GM23338 (cell line): ENCODE data around the gene FAM162A. TPM values are rescaled to one million over a fixed set of nuclear protein-coding genes. Genes with fewer than 3 reads are reported as not detected.

Source experiments
- ATAC-seq: fragments of 200-7000 bp; cut with Tn5 transposase; 3 replicates; pipeline ENCODE4 v1.9.1; 2020
- DNase-seq: peaks from one replicate; pipeline ENCODE4 v3.0.0-alpha.2; 2015; ENCODE audit warnings: low spot score
- H2AFZ ChIP-seq: fragments of 200-600 bp; sonication (generic); 2 replicates; pipeline ENCODE4 v1.8.0; 2016; ENCODE audit warnings: antibody characterized with exemption, mild to moderate bottlenecking, moderate library complexity
- H3F3A ChIP-seq: fragments of 200-600 bp; sonication (generic); replicated peaks from 2 replicates; pipeline ENCODE4 v1.8.0; 2017; ENCODE audit warnings: antibody characterized with exemption, mixed run types, low read depth
- H3K27ac ChIP-seq: fragments of 200-600 bp; sonication (generic); 2 replicates; pipeline ENCODE4 v1.6.1; 2016; ENCODE audit warnings: low read depth
- H3K27me3 ChIP-seq: fragments of 200-600 bp; sonication (generic); 2 replicates; pipeline ENCODE4 v1.8.0; 2016; ENCODE audit warnings: mild to moderate bottlenecking, mixed run types, moderate library complexity; ENCODE audit not compliant: insufficient read depth
- H3K36me3 ChIP-seq: fragments of 200-600 bp; sonication (generic); 2 replicates; pipeline ENCODE4 v1.8.0; 2016; ENCODE audit warnings: mild to moderate bottlenecking; ENCODE audit not compliant: insufficient read depth
- H3K4me1 ChIP-seq: fragments of 200-600 bp; sonication (generic); 2 replicates; pipeline ENCODE4 v1.8.0; 2016; ENCODE audit warnings: mild to moderate bottlenecking, moderate library complexity; ENCODE audit not compliant: insufficient read depth
- H3K4me2 ChIP-seq: fragments of 200-600 bp; sonication (generic); 2 replicates; pipeline ENCODE4 v1.7.1; 2017; ENCODE audit warnings: mixed run types
- H3K4me3 ChIP-seq: fragments of 200-600 bp; sonication (generic); 2 replicates; pipeline ENCODE4 v1.6.1; 2016; ENCODE audit warnings: mixed run types
- H3K79me2 ChIP-seq: fragments of 200-600 bp; sonication (generic); replicated peaks from 2 replicates; pipeline ENCODE4 v1.8.0; 2017; ENCODE audit warnings: mild to moderate bottlenecking; ENCODE audit not compliant: insufficient read depth
- H3K9me2 ChIP-seq: fragments of 200-600 bp; sonication (generic); 2 replicates; pipeline ENCODE4 v1.8.0; 2017; ENCODE audit not compliant: insufficient read depth
- H4K20me1 ChIP-seq: fragments of 200-600 bp; sonication (generic); replicated peaks from 2 replicates; pipeline ENCODE4 v1.8.0; 2017; ENCODE audit warnings: mild to moderate bottlenecking; ENCODE audit not compliant: insufficient read depth
- H3K27ac Mint-ChIP-seq: 2 replicates; pipeline ENCODE4 v1.8.0; 2020; ENCODE audit warnings: inconsistent platforms, mild to moderate bottlenecking, moderate library complexity, mixed read lengths
- H3K27me3 Mint-ChIP-seq: 3 replicates; pipeline ENCODE4 v1.8.0; 2022; ENCODE audit warnings: low read depth, mild to moderate bottlenecking, moderate library complexity, mixed read lengths, inconsistent platforms; ENCODE audit not compliant: insufficient read depth, poor library complexity
- H3K36me3 Mint-ChIP-seq: 3 replicates; pipeline ENCODE4 v1.8.0; 2021; ENCODE audit warnings: low read depth, mild to moderate bottlenecking, inconsistent platforms, moderate library complexity, mixed read lengths
- H3K4me1 Mint-ChIP-seq: 3 replicates; pipeline ENCODE4 v1.8.0; 2020; ENCODE audit warnings: mild to moderate bottlenecking, inconsistent platforms, mixed read lengths
- H3K4me3 Mint-ChIP-seq: 3 replicates; pipeline ENCODE4 v1.8.0; 2021; ENCODE audit warnings: moderate library complexity, mild to moderate bottlenecking, inconsistent platforms, mixed read lengths
- H3K9me3 Mint-ChIP-seq: 3 replicates; pipeline ENCODE4 v1.8.0; 2020; ENCODE audit warnings: moderate library complexity, mild to moderate bottlenecking, inconsistent platforms, mixed read lengths
- CREB1 ChIP-seq: fragments of 250-450 bp; sonication (Bioruptor Pico); IDR thresholded peaks from 2 replicates; pipeline ENCODE4 v1.5.0; 2020; ENCODE audit warnings: low read depth, mild to moderate bottlenecking, moderate library complexity
- EZH2 ChIP-seq: fragments of 200-600 bp; sonication (generic); IDR thresholded peaks from one replicate; pipeline ENCODE4 v1.8.0; 2017; ENCODE audit warnings: antibody characterized with exemption, mild to moderate bottlenecking, low read depth; ENCODE audit not compliant: unreplicated experiment
- POLR2AphosphoS5 ChIP-seq: IDR thresholded peaks from 2 replicates; pipeline ENCODE4 v1.6.1; 2016; ENCODE audit warnings: antibody characterized with exemption, low read depth
- ZNF114 ChIP-seq: fragments of 250-450 bp; sonication (Bioruptor Pico); IDR thresholded peaks from 2 replicates; pipeline ENCODE4 v1.5.0; 2020; ENCODE audit warnings: mild to moderate bottlenecking, moderate library complexity
- ZNF331 ChIP-seq: fragments of 250-450 bp; sonication (Bioruptor Pico); IDR thresholded peaks from 2 replicates; pipeline ENCODE4 v1.5.0; 2020; ENCODE audit warnings: low read depth, mild to moderate bottlenecking, moderate library complexity
- polyA plus RNA-seq: library from polyadenylated mRNA; unstranded; fragments of >200 nt; fragmentation: Nextera tagmentation; extraction: Ambion mirVana; gene quantifications from 2 replicates; pipeline ENCODE4 v1.2.1, GENCODE V29; 2016
- total RNA-seq: library from RNA; depleted of rRNA; stranded (reverse); fragments of >200 nt; shearing (Covaris generic); gene quantifications from 2 replicates; pipeline ENCODE4 v1.2.3, GENCODE V29; 2014
- TF ChIP-seq, protein P1 (sequence below), 2 experiments: fragments of 200-600 bp in 1 of 2; sonication (generic) in 1 of 2; conservative IDR thresholded peaks; 2 replicates each; pipeline versions ENCODE4 v1.5.1 to v1.6.1; 2016 to 2017; ENCODE audit warnings: antibody characterized with exemption in 2 of 2, low read depth in 2 of 2, mild to moderate bottlenecking in 2 of 2, moderate library complexity in 1 of 2
- TF ChIP-seq, protein P2 (sequence below): IDR thresholded peaks from one replicate; pipeline ENCODE4 v1.6.1; 2018; ENCODE audit warnings: antibody characterized with exemption; ENCODE audit not compliant: unreplicated experiment
- TF ChIP-seq, protein P3 (sequence below): fragments of 250-450 bp; sonication (Bioruptor Pico); IDR thresholded peaks from 2 replicates; pipeline ENCODE4 v1.5.0; 2020; ENCODE audit warnings: mild to moderate bottlenecking, moderate library complexity
- TF ChIP-seq, protein P4 (sequence below): IDR thresholded peaks from 2 replicates; pipeline ENCODE4 v1.6.1; 2016; ENCODE audit warnings: antibody characterized with exemption

The FAM162A gene
- total and polyA plus RNA-seq, 2 experiments from 2014 or later: 35.9 to 234 TPM

DNA sequence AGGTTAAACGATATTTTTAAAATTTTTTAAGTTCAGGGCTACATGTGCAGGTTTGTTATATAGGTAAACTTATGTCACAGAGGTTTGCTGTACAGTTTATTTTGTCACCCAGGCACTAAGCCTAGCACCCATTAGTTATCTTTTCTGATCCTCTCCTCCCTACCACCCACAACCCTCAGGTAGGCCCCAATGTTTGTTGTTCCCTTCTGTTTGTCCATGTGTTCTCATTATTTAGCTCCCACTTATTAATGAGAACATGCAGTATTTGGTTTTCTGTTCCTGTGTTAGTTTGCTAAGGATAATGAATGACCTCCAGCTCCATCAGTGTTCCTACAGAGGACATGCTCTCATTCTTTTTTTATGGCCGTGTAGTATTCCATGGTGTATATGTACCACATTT, 14.9 kb downstream of the FAM162A start:
- Histone ChIP-seq H3K36me3 (no peaks in the 10 kb centered on the region), H3K4me1 (peaks cover 5% of the 10 kb centered on the region; the same call in 1 of the 2 replicates), H2AFZ (no peak overlapping the region), H3K27ac (no peak overlapping the region), H3K9me2 (no peaks in the 10 kb centered on the region), H3K4me3 (no peak overlapping the region), H3K4me2 (no peak overlapping the region), H3F3A (no peaks in the 10 kb centered on the region), H4K20me1 (no peaks in the 10 kb centered on the region), H3K27me3 (no peaks in the 10 kb centered on the region), H3K79me2 (no peaks in the 10 kb centered on the region)
- TF ChIP-seq CREB1 (CRISPR knock-in tag): no peak
- no peak for TF ChIP-seq POLR2AphosphoS5
- TF ChIP-seq, protein P1, sequence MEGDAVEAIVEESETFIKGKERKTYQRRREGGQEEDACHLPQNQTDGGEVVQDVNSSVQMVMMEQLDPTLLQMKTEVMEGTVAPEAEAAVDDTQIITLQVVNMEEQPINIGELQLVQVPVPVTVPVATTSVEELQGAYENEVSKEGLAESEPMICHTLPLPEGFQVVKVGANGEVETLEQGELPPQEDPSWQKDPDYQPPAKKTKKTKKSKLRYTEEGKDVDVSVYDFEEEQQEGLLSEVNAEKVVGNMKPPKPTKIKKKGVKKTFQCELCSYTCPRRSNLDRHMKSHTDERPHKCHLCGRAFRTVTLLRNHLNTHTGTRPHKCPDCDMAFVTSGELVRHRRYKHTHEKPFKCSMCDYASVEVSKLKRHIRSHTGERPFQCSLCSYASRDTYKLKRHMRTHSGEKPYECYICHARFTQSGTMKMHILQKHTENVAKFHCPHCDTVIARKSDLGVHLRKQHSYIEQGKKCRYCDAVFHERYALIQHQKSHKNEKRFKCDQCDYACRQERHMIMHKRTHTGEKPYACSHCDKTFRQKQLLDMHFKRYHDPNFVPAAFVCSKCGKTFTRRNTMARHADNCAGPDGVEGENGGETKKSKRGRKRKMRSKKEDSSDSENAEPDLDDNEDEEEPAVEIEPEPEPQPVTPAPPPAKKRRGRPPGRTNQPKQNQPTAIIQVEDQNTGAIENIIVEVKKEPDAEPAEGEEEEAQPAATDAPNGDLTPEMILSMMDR (conservative IDR thresholded peaks at IDR 0.05; ENCODE audit: low read depth in 2 of 2): no peak
- TF ChIP-seq ZNF114 (CRISPR knock-in tag): no peak
- TF ChIP-seq, protein P2, sequence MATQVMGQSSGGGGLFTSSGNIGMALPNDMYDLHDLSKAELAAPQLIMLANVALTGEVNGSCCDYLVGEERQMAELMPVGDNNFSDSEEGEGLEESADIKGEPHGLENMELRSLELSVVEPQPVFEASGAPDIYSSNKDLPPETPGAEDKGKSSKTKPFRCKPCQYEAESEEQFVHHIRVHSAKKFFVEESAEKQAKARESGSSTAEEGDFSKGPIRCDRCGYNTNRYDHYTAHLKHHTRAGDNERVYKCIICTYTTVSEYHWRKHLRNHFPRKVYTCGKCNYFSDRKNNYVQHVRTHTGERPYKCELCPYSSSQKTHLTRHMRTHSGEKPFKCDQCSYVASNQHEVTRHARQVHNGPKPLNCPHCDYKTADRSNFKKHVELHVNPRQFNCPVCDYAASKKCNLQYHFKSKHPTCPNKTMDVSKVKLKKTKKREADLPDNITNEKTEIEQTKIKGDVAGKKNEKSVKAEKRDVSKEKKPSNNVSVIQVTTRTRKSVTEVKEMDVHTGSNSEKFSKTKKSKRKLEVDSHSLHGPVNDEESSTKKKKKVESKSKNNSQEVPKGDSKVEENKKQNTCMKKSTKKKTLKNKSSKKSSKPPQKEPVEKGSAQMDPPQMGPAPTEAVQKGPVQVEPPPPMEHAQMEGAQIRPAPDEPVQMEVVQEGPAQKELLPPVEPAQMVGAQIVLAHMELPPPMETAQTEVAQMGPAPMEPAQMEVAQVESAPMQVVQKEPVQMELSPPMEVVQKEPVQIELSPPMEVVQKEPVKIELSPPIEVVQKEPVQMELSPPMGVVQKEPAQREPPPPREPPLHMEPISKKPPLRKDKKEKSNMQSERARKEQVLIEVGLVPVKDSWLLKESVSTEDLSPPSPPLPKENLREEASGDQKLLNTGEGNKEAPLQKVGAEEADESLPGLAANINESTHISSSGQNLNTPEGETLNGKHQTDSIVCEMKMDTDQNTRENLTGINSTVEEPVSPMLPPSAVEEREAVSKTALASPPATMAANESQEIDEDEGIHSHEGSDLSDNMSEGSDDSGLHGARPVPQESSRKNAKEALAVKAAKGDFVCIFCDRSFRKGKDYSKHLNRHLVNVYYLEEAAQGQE: no peak
- TF ChIP-seq EZH2: no peak
- TF ChIP-seq, protein P3, sequence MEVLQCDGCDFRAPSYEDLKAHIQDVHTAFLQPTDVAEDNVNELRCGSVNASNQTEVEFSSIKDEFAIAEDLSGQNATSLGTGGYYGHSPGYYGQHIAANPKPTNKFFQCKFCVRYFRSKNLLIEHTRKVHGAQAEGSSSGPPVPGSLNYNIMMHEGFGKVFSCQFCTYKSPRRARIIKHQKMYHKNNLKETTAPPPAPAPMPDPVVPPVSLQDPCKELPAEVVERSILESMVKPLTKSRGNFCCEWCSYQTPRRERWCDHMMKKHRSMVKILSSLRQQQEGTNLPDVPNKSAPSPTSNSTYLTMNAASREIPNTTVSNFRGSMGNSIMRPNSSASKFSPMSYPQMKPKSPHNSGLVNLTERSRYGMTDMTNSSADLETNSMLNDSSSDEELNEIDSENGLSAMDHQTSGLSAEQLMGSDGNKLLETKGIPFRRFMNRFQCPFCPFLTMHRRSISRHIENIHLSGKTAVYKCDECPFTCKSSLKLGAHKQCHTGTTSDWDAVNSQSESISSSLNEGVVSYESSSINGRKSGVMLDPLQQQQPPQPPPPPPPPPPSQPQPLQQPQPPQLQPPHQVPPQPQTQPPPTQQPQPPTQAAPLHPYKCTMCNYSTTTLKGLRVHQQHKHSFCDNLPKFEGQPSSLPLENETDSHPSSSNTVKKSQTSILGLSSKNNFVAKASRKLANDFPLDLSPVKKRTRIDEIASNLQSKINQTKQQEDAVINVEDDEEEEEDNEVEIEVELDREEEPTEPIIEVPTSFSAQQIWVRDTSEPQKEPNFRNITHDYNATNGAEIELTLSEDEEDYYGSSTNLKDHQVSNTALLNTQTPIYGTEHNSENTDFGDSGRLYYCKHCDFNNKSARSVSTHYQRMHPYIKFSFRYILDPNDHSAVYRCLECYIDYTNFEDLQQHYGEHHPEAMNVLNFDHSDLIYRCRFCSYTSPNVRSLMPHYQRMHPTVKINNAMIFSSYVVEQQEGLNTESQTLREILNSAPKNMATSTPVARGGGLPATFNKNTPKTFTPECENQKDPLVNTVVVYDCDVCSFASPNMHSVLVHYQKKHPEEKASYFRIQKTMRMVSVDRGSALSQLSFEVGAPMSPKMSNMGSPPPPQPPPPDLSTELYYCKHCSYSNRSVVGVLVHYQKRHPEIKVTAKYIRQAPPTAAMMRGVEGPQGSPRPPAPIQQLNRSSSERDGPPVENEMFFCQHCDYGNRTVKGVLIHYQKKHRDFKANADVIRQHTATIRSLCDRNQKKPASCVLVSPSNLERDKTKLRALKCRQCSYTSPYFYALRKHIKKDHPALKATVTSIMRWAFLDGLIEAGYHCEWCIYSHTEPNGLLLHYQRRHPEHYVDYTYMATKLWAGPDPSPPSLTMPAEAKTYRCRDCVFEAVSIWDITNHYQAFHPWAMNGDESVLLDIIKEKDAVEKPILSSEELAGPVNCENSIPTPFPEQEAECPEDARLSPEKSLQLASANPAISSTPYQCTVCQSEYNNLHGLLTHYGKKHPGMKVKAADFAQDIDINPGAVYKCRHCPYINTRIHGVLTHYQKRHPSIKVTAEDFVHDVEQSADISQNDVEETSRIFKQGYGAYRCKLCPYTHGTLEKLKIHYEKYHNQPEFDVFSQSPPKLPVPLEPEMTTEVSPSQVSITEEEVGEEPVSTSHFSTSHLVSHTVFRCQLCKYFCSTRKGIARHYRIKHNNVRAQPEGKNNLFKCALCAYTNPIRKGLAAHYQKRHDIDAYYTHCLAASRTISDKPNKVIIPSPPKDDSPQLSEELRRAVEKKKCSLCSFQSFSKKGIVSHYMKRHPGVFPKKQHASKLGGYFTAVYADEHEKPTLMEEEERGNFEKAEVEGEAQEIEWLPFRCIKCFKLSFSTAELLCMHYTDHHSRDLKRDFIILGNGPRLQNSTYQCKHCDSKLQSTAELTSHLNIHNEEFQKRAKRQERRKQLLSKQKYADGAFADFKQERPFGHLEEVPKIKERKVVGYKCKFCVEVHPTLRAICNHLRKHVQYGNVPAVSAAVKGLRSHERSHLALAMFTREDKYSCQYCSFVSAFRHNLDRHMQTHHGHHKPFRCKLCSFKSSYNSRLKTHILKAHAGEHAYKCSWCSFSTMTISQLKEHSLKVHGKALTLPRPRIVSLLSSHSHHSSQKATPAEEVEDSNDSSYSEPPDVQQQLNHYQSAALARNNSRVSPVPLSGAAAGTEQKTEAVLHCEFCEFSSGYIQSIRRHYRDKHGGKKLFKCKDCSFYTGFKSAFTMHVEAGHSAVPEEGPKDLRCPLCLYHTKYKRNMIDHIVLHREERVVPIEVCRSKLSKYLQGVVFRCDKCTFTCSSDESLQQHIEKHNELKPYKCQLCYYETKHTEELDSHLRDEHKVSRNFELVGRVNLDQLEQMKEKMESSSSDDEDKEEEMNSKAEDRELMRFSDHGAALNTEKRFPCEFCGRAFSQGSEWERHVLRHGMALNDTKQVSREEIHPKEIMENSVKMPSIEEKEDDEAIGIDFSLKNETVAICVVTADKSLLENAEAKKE: no peak
- TF ChIP-seq, protein P4, sequence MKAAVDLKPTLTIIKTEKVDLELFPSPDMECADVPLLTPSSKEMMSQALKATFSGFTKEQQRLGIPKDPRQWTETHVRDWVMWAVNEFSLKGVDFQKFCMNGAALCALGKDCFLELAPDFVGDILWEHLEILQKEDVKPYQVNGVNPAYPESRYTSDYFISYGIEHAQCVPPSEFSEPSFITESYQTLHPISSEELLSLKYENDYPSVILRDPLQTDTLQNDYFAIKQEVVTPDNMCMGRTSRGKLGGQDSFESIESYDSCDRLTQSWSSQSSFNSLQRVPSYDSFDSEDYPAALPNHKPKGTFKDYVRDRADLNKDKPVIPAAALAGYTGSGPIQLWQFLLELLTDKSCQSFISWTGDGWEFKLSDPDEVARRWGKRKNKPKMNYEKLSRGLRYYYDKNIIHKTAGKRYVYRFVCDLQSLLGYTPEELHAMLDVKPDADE: no peak
- no peak for TF ChIP-seq ZNF331 (CRISPR knock-in tag)
- H3K4me1 Mint-ChIP-seq: peaks cover 4% of the 10 kb centered on the region
- H3K27ac Mint-ChIP-seq: no peak overlapping the region
- H3K4me3 Mint-ChIP-seq: no peak overlapping the region
- H3K9me3 Mint-ChIP-seq: no peaks in the 10 kb centered on the region; the same call in 1 of the 3 replicates
- no peak for ATAC-seq
- H3K36me3 Mint-ChIP-seq: no peaks in the 10 kb centered on the region
- H3K27me3 Mint-ChIP-seq: no peaks in the 10 kb centered on the region
- no peak for DNase-seq
